ENCODE measurements around the gene ESRRA.

Gene ESRRA

GRCh38 chr11:64358907-64359711 lies 53.8 kb downstream of the ESRRA start, which contains the start of gene RPS6KA4:
Gene RPS6KA4 (plus strand): TSS chr11:64359162. CDS start chr11:64359236, 74 bp downstream.
- H3K27ac ChIP-seq, result peak within 1 kb of the TSS; percentile 95
- peak; percentile 33; the same call in 1 of the 2 replicates for TF ChIP-seq CTCF (conservative IDR thresholded peaks at IDR 0.05)

GRCh38 chr11:64359712-64360445 lies 54.6 kb downstream of the ESRRA start:
- TF ChIP-seq CTCF (conservative IDR thresholded peaks at IDR 0.05), result peak; percentile 100
- peak overlapping the region; percentile 95 for H3K27ac ChIP-seq

GRCh38 chr11:64360448-64360921 lies 55.2 kb downstream of the ESRRA start:
- peak; percentile 54 for TF ChIP-seq CTCF (conservative IDR thresholded peaks at IDR 0.05)
- peak overlapping the region; percentile 95 for H3K27ac ChIP-seq

GRCh38 chr11:64361659-64362058 lies 56.3 kb downstream of the ESRRA start:
- no peak for TF ChIP-seq CTCF (conservative IDR thresholded peaks at IDR 0.05)
- peak overlapping the region; percentile 95 for H3K27ac ChIP-seq

- TF ChIP-seq CTCF (conservative IDR thresholded peaks at IDR 0.05), result no peak
Measured at GRCh38 chr11:64362339-64362738, 57.0 kb downstream of the ESRRA start.

GRCh38 chr11:64364435-64364834 lies 59.1 kb downstream of the ESRRA start:
- no peak for TF ChIP-seq CTCF (conservative IDR thresholded peaks at IDR 0.05)
- no peak overlapping the region for H3K27ac ChIP-seq

More at GRCh38 chr11:64362339-64362738, 57.0 kb downstream of the ESRRA start:
- H3K27ac ChIP-seq, result peak overlapping the region; percentile 95

GRCh38 chr11:64364911-64365310 lies 59.6 kb downstream of the ESRRA start:
- TF ChIP-seq CTCF (conservative IDR thresholded peaks at IDR 0.05), result no peak

More at GRCh38 chr11:64364911-64365310, 59.6 kb downstream of the ESRRA start:
- no peak overlapping the region for H3K27ac ChIP-seq

Data from VCaP (cell line).